ENCODE results near the gene SEMA3G.

DNA sequence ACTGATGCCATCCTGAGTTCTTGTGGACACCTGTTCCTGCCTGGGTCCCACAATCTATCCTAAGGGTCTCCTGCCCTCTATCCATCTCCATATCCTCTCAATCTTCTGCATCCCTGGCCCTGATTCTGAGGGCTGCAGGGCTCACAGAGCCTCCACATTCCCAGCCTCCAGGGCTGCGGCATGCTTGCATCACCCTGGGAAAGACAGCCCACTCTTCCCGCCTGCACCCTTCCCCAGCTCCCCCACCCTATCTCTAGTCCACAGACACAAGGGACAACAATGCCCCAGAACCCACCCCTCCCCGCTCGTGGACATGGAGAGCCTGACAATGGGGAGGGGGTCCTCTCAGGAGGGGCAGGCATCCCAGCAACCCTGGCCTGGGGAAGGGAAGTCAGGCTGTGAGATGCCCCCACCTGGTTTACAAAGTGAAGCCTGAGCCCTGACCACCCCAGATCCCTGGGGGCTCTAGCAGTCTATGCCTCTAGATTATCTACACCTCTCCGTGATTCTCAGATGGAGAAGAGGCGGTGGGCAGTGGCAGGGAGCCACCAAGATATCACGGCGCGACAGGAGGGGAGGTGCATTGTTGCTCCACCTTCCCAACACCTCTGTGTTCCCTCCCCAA is 10.3 kb downstream of the SEMA3G start:
- TF ChIP-seq POLR2A (IDR thresholded peaks at IDR 0.05; ENCODE audit: low read depth, low read length) = no peak
- no peak for TF ChIP-seq POLR2AphosphoS5 (IDR thresholded peaks at IDR 0.05; ENCODE audit: low read depth, low read length)
- no peak for TF ChIP-seq TAF1 (IDR thresholded peaks at IDR 0.05; ENCODE audit: borderline replicate concordance, low read depth, low read length)
